K562 (cell line): ENCODE data around the gene PDLIM7. TPM values are rescaled to one million over a fixed set of nuclear protein-coding genes. Genes with fewer than 3 reads are reported as not detected.
A peak's percentile ranks its signal among the peaks of the same experiment; 100 is the strongest.

Source experiments
- ATF6 ChIP-seq: sonication (generic); formaldehyde crosslinking; IDR thresholded peaks from 2 replicates; pipeline ENCODE4 v1.4.0; 2020; ENCODE audit warnings: mild to moderate bottlenecking, missing genetic modification reagents
- BCOR ChIP-seq: fragments of 450-650 bp; IDR thresholded peaks from 2 replicates; pipeline ENCODE4 v1.6.1; 2016
- CBX2 ChIP-seq: fragments of 200-600 bp; sonication (generic); IDR thresholded peaks from one replicate; pipeline ENCODE4 v1.6.1; 2012; ENCODE audit warnings: mild to moderate bottlenecking, low read length, inconsistent platforms; ENCODE audit not compliant: insufficient read depth, poor library complexity, severe bottlenecking
- CHD4 ChIP-seq: fragments of 200-600 bp; sonication (generic); IDR thresholded peaks from 3 replicates; pipeline ENCODE4 v1.6.1; 2012; ENCODE audit warnings: low read depth, mild to moderate bottlenecking, mixed read lengths, low read length, inconsistent platforms; ENCODE audit not compliant: insufficient read depth, insufficient replicate concordance, poor library complexity, severe bottlenecking
- COPS2 ChIP-seq: fragments of 450-650 bp; conservative IDR thresholded peaks from 2 replicates; pipeline ENCODE4 v1.6.1; 2016; ENCODE audit warnings: mild to moderate bottlenecking, moderate library complexity
- DEAF1 ChIP-seq: fragments of 450-650 bp; formaldehyde crosslinking; IDR thresholded peaks from 2 replicates; pipeline ENCODE4 v1.4.0; 2020; ENCODE audit warnings: mild to moderate bottlenecking, moderate library complexity
- FOS ChIP-seq: IDR thresholded peaks from 3 replicates; pipeline ENCODE4 v1.6.1; 2011; ENCODE audit not compliant: insufficient read length; ENCODE audit errors: extremely low read depth
- GABPB1 ChIP-seq: sonication (generic); formaldehyde crosslinking; IDR thresholded peaks from 2 replicates; pipeline ENCODE4 v1.8.0; 2022; ENCODE audit warnings: mild to moderate bottlenecking, missing genetic modification reagents
- HDAC6 ChIP-seq: IDR thresholded peaks from 2 replicates; pipeline ENCODE4 v1.6.1; 2012; ENCODE audit warnings: low read depth, mild to moderate bottlenecking, control low read depth, inconsistent platforms, low read length, moderate library complexity
- HOXB6 ChIP-seq: fragments of 250-450 bp; sonication (Bioruptor Pico); IDR thresholded peaks from 2 replicates; pipeline ENCODE4 v1.5.1; 2022; ENCODE audit warnings: mild to moderate bottlenecking, borderline replicate concordance
- ILF3 ChIP-seq: fragments of 450-650 bp; IDR thresholded peaks from 2 replicates; pipeline ENCODE4 v1.6.1; 2018; ENCODE audit warnings: antibody characterized with exemption, mild to moderate bottlenecking, moderate library complexity, borderline replicate concordance
- ILK ChIP-seq: fragments of 450-650 bp; IDR thresholded peaks from 2 replicates; pipeline ENCODE4 v1.6.1; 2016; ENCODE audit warnings: missing genetic modification characterization, low read depth, mild to moderate bottlenecking, missing compliant biosample characterization, moderate library complexity, borderline replicate concordance
- IRF2 ChIP-seq: sonication (generic); formaldehyde crosslinking; IDR thresholded peaks from 2 replicates; pipeline ENCODE4 v1.8.1; 2022; ENCODE audit warnings: mild to moderate bottlenecking, missing genetic modification reagents
- KAT7 ChIP-seq: sonication (generic); formaldehyde crosslinking; IDR thresholded peaks from 2 replicates; pipeline ENCODE4 v1.8.0; 2022; ENCODE audit warnings: missing genetic modification reagents, mild to moderate bottlenecking, borderline replicate concordance
- KHSRP ChIP-seq: fragments of 450-650 bp; IDR thresholded peaks from 2 replicates; pipeline ENCODE4 v1.6.1; 2017
- NR2C1 ChIP-seq, 2 experiments: fragments of 450-650 bp; IDR thresholded peaks; 2 replicates each; pipeline ENCODE4 v1.6.1; 2017; ENCODE audit warnings: mild to moderate bottlenecking in 2 of 2, antibody characterized with exemption in 1 of 2, inconsistent platforms in 1 of 2, missing compliant biosample characterization in 1 of 2, missing genetic modification characterization in 1 of 2
- PML ChIP-seq: IDR thresholded peaks from 2 replicates; pipeline ENCODE4 v1.6.1; 2012; ENCODE audit warnings: low read length, inconsistent platforms
- POLR2H ChIP-seq: IDR thresholded peaks from 2 replicates; pipeline ENCODE4 v1.6.1; 2016; ENCODE audit warnings: missing genetic modification characterization, low read depth, mild to moderate bottlenecking, control low read depth, missing compliant biosample characterization, moderate library complexity
- RBBP5 ChIP-seq: fragments of 200-600 bp; sonication (generic); IDR thresholded peaks from 2 replicates; pipeline ENCODE4 v1.6.1; 2012; ENCODE audit warnings: borderline replicate concordance, mild to moderate bottlenecking, low read length, control low read depth, inconsistent platforms; ENCODE audit not compliant: insufficient read depth, poor library complexity, severe bottlenecking
- RNF2 ChIP-seq: sonication (generic); IDR thresholded peaks from 2 replicates; pipeline ENCODE4 v1.6.1; 2016
- SAFB2 ChIP-seq: fragments of 200-400 bp; formaldehyde crosslinking; IDR thresholded peaks from 2 replicates; pipeline ENCODE4 v1.6.1; 2018; ENCODE audit warnings: borderline replicate concordance, low read length, low read depth, moderate library complexity; ENCODE audit not compliant: severe bottlenecking
- SIN3B ChIP-seq: fragments of 450-650 bp; IDR thresholded peaks from 2 replicates; pipeline ENCODE4 v1.6.1; 2017; ENCODE audit warnings: low read depth, mild to moderate bottlenecking, moderate library complexity
- SRSF3 ChIP-seq: fragments of 200-400 bp; formaldehyde crosslinking; IDR thresholded peaks from 2 replicates; pipeline ENCODE4 v1.6.1; 2016; ENCODE audit warnings: mild to moderate bottlenecking, low read length, moderate library complexity; ENCODE audit not compliant: insufficient read depth
- TAF7 ChIP-seq: fragments of 450-650 bp; IDR thresholded peaks from 2 replicates; pipeline ENCODE4 v1.6.1; 2016; ENCODE audit warnings: missing genetic modification characterization, missing compliant biosample characterization
- TEAD1 ChIP-seq, 2 experiments: fragments of 450-650 bp in 1 of 2; sonication (generic) in 1 of 2; formaldehyde crosslinking; IDR thresholded peaks; 2 replicates each; pipeline versions ENCODE4 v1.4.0 to v1.8.0; 2020 to 2022; ENCODE audit warnings: mild to moderate bottlenecking in 2 of 2, missing genetic modification reagents in 1 of 2
- ZNF184 ChIP-seq: sonication (generic); formaldehyde crosslinking; IDR thresholded peaks from 2 replicates; pipeline ENCODE4 v1.5.0; 2020; ENCODE audit warnings: missing genetic modification reagents
- polyA plus RNA-seq, 8 experiments: library from polyadenylated mRNA; depleted of rRNA in 4 of 8; stranded (reverse) in 5 of 8; unstranded in 3 of 8; fragments of >200 nt; fragmentation: Nextera tagmentation in 2 of 8; fragmentation: Illumina TruSeq in 1 of 8; extraction: Ambion mirVana in 2 of 8; extraction: Trizol in 1 of 8; gene quantifications; 2 replicates each; pipeline versions ENCODE4 v1.2.1 to v1.2.3, GENCODE V29; 2011 to 2014; ENCODE audit warnings: inconsistent platforms in 1 of 8, missing spikeins in 1 of 8
- total RNA-seq, 7 experiments: library from RNA; depleted of rRNA in 6 of 7; stranded (reverse); fragments of >200 nt in 6 of 7; fragmentation: Illumina TruSeq in 2 of 7; extraction: Trizol in 2 of 7; gene quantifications; 2 replicates each; pipeline versions ENCODE4 v1.2.1 to v1.2.3, GENCODE V29; 2011 to 2021; ENCODE audit warnings: low replicate concordance in 1 of 7

Gene PDLIM7
- total and polyA plus RNA-seq, 9 of the 15 experiments (the other 6 are each of a cell fraction or from before 2014, with no cell fraction given), result 2.1 to 124 (median 32.6) TPM

- TF ChIP-seq ATF6 (CRISPR knock-in tag) (no peak), SRSF3 (no peak), KAT7 (CRISPR knock-in tag) (no peak; the same call in 1 of the 2 replicates), IRF2 (no peak), GABPB1 (CRISPR knock-in tag) (peak; percentile 69; the same call in 1 of the 2 replicates), ZNF184 (CRISPR knock-in tag) (no peak), RNF2 (0 out of 2 replicates have a peak, but pooled peaks have one; percentile 38), SAFB2 (no peak), TAF7 (no peak; the same call in 1 of the 2 replicates), FOS (no peak), ILK (tag) (no peak), ILF3 (no peak), COPS2 (no peak), POLR2H (tag) (peak; percentile 96), SIN3B (peak; percentile 43; the same call in 1 of the 2 replicates), BCOR (peak; percentile 100), PML (peak; percentile 81), DEAF1 (CRISPR knock-in tag) (no peak), CHD4 (peak; percentile 98), HOXB6 (CRISPR knock-in tag) (no peak), TEAD1 (CRISPR knock-in tag; IDR thresholded peaks at IDR 0.05) (no peak), HDAC6 (0 out of 2 replicates have a peak, but pooled peaks have one; percentile 74), KHSRP (no peak), CBX2 (no peak), NR2C1 (IDR thresholded peaks at IDR 0.05) (no peak), NR2C1 (tag; IDR thresholded peaks at IDR 0.05) (no peak), RBBP5 (peak; percentile 73)
These were observed at the start of gene PDLIM7 (continued) for GRCh38 chr5:177497292-177498012.
